HG02938 (cell line): ENCODE data around the gene PPIL1.

ENCODE experiments used
- ATAC-seq: cut with Tn5 transposase; IDR thresholded peaks from one replicate; pipeline ENCODE4 v1.9.1; 2021; ENCODE audit warnings: mild to moderate bottlenecking, moderate library complexity; ENCODE audit not compliant: unreplicated experiment

PPIL1 gene

GRCh38 chr6:36856277-36856676, 18.3 kb downstream of the PPIL1 start:
- no peak for ATAC-seq

DNA sequence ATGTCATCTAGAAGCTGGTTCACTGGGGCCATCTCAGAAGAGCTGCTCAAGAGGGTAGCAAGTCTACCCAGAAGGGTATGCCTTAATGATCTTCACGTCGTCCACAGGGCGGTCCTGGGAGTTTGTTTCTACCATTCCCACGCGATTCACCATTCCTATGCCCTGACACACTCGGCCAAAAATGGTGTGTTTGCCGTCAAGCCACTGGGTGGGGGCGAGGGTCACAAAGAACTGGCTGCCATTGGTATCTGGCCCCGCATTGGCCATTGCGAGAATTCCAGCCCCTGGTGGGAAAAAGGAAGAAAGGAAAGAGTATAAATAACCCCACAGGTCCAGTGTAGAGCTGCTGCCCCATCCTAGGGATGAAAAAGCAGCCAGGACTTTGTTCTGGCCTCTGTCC, 18.9 kb downstream of the PPIL1 start:
- no peak for ATAC-seq

DNA sequence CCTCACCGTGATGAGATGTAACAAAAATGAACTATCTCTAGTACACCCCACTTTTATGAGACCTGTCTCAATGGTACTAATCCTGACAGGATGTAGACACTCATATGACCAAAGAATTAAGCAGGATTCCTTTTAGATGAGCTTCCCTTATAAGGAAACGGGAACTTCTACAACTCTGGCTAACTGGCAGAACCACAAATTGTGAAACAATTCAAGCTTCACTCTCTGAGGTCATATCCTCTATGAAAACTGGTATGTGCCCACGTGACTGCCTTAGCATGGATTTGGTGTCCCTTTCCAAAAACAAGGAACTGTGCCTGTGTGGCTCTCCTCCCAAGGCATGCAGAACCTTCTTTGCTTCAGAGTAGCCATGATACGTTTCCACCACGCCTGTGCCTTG, 21.3 kb downstream of the PPIL1 start:
- no peak for ATAC-seq

DNA sequence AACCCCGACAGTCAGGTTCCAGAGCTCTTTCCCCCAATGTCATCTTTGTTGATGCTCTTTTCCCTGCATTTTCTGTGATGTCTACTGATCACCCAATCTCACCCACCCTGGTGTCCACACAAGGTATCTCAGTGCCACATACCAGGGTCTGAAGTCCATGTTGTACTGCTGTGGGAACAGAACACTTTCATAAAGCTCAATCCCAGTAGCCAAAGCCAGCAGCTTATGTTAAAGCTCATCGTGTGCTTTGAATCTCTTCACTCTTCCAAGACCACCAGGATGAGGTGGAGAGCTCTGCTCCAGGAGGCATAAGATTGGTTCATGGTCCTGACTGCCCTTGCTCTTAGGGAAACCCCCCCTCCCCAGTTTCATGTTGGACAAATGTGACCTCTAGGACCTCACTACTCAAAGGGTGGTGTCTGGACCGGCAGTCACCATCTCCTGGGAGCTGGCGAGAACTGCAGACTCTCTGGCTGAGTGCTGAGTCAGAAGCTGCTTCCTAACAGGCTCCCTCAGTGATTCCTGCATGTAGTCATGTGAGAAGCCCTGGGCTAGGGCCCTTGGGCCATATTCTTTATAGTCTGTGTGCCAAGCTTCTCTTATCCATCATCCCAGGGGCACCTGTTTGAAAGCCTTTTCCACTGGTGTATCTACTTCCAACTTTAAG, 22.0 kb downstream of the PPIL1 start:
- no peak for ATAC-seq

- ATAC-seq, result no peak
Observed at GRCh38 chr6:36851626-36852025, 23.0 kb downstream of the PPIL1 start.

DNA sequence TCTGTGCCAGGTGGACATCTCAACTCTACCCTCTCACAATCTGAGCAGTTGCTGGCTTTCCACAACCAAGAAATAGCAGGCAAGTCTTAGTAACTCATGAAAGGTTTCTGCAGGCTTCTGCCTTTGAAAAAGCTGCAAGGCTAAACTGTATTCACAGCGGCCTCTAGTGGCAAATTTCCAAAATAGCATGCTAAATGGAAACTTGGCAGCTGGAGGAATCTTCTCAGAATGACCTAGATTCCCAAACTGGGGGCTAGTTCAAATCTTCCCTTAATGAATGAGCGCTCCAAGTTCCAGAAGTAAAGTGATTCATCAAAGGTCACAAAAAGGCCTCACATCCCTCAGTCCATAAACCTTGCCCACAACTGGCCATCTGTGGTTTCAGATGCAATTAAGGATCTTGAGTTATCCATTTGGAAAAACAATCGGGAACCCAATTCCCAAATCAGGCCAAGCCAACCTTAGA, 23.4 kb downstream of the PPIL1 start:
- ATAC-seq, result no peak

- no peak for ATAC-seq
Observed at GRCh38 chr6:36850021-36850420, 24.6 kb downstream of the PPIL1 start.

DNA sequence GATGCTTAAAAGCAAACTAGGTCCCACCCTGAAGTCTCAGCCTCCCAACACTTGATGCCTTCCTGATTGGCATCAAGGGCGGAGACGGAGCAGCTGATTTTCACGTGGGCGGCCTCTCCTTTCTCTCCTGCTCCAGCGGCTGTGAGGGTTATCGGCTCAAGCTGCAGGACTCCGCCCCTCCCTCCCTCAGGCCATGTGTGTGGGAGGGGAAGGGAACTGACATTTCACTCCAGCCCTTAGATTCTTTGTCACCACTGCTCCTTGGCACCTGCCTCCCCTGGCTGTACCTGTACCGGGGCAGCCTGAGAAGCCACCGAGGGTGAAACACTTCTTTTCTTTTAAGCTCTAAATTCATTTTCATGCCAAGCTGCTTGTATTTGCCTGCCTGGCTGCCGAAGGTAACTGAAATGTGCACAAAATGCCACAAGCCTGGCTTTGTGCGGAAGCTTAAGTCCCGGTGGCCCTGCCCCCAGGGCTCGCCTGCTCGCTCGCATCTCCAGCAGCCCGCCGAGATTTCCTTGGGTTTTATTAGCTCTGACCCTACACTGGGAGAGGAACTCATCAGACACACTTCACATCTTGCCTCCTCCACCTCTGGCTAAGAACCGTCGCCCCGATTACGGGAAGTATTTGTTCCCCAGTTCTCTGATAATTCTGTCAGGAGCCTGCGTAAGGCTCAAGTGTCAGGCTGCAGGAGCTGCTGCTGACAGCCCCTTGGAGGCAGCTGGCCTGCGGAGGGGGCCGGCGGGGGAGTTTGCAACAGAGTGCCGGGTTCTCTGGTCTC, 25.8 kb downstream of the PPIL1 start:
- no peak for ATAC-seq

DNA sequence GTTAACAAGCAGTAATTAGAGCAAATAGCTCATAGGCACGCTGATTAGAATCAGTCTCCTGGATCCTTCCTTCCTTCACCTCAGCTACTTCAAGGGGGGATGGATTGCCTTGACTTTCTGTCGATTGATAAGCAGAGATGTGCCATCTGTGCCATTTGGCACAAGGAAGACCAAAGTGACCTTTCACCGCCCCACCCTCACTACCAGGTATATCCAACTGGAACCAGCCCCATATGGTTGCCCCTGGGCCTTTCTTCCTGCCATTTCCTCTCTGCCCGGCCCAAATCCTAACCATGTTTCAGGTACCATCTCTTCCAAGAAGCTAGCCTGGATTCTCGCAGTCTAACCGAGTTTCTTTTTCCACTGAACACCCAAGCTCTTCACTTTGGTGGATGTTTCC, 26.6 kb downstream of the PPIL1 start:
- no peak for ATAC-seq

DNA sequence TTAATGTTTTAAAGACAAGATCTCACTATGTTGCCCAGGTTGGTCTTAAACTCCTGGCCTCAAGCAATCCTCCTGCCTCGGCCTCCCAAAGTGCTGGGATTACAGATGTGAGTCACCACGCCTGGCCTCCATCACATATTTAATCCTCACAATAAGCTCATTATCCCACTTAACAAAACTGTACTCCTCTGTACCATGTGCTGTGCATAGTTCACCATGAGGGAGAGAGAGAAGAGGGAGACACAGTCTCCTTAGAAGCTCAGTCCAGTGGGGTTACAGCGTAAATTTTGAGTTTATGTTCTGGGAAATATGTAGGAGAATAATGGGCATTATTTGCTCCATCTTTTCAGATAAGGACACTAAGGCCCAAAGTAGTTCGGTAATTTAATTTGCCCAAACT, 27.5 kb downstream of the PPIL1 start:
- no peak for ATAC-seq

DNA sequence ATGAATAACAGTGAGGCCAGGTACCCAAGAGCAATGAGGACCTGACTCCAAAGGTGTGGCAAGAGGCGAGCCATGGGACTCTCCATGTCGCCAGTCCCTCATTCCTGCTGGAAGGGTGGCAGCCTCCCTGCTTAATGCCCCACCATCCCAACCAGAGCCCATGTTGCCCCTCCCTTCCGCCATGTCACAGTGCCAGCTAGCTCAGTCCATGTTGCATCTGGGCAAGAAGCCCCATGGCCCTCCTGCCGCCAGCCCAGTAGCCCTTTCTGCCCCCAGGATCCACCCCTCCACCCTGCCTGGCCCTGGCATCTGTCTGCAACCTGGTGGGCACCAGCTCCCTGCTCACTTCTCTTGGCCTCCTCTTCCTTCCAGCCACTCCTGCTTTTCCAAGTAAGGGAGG, 29.4 kb downstream of the PPIL1 start:
- no peak for ATAC-seq

- ATAC-seq, result no peak
Observed at GRCh38 chr6:36844232-36845170, 30.1 kb downstream of the PPIL1 start.

DNA sequence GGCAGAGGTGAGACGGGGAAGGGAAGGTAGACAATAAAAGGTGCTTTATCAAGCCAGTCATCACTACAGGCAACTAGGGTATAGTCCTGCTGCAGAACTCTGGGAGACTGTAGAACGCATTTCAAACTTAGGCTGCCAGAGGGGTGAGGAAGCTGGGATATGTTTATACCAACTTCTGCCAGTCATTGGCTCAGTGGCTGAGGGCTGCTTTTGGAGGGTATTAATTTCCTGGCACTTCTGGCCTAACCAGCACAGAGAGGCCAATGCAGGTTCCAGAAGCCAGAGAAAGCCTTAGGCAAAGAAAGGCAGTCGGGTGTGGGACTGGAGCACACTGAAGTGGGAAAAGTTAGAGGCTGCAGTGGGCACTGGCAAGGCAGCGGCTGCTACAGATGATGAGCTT, 31.4 kb downstream of the PPIL1 start:
- ATAC-seq, result no peak

DNA sequence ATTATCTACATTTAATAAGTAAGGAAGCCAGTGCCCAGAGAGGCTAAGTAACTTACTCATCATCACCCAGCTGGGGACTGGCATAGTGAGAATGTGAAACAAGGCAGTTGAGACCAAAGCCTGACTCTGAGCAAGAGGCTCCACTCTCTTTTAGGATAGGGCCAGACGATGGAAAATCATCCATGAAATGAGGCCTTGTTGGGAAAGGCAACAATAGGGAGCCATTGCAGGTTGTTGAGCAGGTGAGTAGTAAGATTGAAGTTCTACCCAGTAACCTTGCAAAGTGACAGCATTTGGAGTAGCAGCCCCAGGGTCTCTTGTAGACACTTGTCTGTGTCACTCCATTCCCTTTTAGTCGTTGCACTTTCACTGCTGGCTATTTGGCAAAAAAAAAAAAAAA, 32.8 kb downstream of the PPIL1 start:
- no peak for ATAC-seq

DNA sequence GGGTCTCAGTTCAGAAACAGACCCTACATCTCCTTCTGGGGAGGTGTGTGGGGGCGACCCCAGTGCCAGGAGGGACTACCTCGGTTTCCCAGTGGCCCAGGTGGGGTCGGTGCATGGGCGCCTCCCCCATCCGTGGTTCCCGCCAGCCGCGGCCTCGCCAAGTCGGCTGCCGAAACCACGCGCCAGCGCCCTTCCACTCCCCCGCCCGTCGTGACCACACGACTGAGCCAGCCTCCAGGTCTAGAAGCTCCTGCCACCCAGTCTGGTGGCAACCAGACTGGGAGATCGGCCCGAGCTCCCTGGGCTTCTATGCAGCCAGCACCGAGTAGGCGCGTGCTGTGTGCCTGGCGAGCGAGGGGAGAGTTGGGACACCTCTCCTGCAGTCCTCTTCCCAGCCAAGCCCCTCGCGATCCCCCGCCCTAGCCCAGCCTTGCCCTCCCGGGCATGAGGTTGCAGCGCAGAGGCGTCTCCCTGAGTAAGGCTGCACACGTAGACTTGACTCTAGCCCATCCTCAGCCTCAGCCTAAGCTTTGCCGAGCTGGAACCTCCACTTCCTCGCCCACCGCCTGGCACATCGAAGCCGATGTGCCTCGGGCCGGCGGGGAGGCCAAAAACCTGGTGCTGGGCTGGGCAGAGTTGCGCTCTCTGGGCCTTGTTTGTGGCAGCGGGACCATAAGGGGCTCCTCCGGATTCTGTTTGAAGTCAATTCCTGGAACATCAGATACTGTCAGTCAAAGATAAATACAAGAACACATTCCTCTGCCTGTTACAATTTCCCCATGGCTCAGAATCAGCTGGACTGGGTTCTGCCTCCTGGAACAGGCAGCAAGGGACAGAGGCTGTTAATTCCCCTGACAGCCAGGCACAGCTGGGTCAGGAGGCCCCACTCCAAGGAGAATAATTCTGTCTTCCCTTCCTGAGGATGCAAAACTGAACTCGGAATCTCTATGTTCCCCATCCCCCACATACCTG, 33.9 kb downstream of the PPIL1 start:
- no peak for ATAC-seq

GRCh38 chr6:36839749-36840431, 34.7 kb downstream of the PPIL1 start:
- no peak for ATAC-seq

DNA sequence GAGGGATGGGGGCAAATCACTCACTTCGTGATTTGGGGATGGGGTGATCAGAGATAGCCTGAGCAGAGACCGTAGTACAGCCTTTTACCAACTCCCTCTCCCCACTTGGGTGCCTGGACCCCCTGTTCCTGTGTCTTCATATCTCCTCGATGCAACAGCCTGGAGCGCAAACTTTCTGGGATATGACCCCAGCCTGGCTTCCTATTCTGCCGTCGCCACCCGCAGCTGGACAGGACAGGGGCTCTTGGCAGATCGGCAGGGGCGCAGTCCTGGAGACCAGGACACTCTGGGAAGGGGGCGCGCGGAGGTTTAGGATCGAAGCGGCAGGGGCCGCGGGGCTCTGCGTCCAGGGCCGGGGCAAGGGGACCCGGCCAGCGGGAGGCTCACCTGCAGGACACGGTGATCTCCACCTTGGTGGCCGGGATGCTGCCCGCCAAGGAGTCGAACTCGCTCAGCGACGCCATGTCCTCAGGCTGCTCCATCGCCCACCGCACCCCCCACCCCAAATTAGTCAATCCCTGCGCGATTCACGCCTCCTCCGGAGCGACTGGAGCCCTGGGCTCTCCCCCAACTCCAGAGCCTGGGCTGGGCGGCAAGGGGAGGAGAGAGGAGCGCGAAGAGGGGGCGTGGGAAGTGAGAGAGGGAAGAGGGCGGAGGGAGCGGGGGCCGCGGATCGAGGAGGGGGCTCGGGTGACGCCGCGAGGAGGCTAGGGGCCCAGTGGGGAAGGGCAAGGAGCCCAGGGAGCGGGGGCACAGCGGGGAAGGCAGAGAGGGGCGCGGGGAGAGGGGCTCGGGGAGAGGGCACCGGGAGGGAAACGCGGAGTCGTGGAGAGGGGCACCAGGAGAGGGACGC, 35.5 kb downstream of the PPIL1 start, which contains the start of gene CPNE5:
Gene CPNE5, minus strand, starts transcription at position 549 of the 853 bp plus-strand sequence. Its CDS starts 67 bp downstream, at position 482.
- ATAC-seq, result no peak

DNA sequence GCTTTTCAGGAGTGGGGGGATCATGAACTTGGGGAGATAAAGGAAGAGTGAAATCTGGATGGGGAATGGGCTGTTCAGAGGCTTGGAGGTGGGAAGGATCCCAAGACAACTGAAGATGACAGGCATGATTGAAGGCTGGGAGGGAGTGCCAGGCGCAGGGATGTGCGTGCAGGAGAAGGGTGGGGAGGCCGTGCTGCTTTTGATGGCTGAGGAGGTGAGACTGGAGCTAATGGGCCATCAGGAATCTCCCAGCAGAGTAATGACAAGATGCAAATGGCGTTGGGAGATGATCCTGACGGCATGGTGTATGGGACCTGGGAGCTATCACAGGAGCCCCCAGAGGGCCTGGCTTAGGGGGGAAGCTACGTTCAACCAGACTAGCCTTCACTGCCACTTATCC, 36.9 kb downstream of the PPIL1 start:
- no peak for ATAC-seq

GRCh38 chr6:36837022-36837339, 37.6 kb downstream of the PPIL1 start:
- no peak for ATAC-seq
